Neural cell (in vitro differentiated cells): Measurements from ENCODE around the gene DPP6.

Source experiments
- TF ChIP-seq, protein P1 (sequence below): IDR thresholded peaks from 2 replicates; pipeline ENCODE4 v1.6.1; 2012; ENCODE audit warnings: borderline replicate concordance
- TF ChIP-seq, protein P2 (sequence below): fragments of 450-650 bp; IDR thresholded peaks from 2 replicates; pipeline ENCODE4 v1.5.1; 2014; ENCODE audit warnings: antibody characterized with exemption, mild to moderate bottlenecking, moderate library complexity; ENCODE audit not compliant: poor library complexity, severe bottlenecking

DNA sequence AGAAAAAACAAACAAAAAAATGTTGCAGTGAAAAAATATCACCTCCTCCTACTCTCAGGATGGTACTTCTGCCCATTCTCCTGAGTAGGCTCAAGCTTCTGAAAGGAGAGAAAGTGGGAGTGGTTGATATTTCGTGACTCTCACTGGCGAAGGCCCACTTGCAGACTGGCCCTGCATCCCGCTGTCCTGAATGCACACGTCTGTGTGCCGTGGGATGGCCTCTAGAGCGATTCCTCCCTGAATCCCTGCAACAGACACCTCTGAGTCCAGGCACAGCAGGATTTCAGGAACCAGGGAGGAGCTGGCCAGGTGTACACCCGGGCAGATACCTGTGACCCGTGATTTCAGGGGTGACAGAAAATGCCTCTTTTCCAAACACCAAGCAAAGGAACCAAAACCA, 319.2 kb downstream of the DPP6 start:
- TF ChIP-seq, protein P1, sequence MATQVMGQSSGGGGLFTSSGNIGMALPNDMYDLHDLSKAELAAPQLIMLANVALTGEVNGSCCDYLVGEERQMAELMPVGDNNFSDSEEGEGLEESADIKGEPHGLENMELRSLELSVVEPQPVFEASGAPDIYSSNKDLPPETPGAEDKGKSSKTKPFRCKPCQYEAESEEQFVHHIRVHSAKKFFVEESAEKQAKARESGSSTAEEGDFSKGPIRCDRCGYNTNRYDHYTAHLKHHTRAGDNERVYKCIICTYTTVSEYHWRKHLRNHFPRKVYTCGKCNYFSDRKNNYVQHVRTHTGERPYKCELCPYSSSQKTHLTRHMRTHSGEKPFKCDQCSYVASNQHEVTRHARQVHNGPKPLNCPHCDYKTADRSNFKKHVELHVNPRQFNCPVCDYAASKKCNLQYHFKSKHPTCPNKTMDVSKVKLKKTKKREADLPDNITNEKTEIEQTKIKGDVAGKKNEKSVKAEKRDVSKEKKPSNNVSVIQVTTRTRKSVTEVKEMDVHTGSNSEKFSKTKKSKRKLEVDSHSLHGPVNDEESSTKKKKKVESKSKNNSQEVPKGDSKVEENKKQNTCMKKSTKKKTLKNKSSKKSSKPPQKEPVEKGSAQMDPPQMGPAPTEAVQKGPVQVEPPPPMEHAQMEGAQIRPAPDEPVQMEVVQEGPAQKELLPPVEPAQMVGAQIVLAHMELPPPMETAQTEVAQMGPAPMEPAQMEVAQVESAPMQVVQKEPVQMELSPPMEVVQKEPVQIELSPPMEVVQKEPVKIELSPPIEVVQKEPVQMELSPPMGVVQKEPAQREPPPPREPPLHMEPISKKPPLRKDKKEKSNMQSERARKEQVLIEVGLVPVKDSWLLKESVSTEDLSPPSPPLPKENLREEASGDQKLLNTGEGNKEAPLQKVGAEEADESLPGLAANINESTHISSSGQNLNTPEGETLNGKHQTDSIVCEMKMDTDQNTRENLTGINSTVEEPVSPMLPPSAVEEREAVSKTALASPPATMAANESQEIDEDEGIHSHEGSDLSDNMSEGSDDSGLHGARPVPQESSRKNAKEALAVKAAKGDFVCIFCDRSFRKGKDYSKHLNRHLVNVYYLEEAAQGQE = no peak
- TF ChIP-seq, protein P2, sequence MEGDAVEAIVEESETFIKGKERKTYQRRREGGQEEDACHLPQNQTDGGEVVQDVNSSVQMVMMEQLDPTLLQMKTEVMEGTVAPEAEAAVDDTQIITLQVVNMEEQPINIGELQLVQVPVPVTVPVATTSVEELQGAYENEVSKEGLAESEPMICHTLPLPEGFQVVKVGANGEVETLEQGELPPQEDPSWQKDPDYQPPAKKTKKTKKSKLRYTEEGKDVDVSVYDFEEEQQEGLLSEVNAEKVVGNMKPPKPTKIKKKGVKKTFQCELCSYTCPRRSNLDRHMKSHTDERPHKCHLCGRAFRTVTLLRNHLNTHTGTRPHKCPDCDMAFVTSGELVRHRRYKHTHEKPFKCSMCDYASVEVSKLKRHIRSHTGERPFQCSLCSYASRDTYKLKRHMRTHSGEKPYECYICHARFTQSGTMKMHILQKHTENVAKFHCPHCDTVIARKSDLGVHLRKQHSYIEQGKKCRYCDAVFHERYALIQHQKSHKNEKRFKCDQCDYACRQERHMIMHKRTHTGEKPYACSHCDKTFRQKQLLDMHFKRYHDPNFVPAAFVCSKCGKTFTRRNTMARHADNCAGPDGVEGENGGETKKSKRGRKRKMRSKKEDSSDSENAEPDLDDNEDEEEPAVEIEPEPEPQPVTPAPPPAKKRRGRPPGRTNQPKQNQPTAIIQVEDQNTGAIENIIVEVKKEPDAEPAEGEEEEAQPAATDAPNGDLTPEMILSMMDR = no peak
